GM19438 (cell line): ENCODE data around the gene METTL25B.

Experiments
- ATAC-seq: cut with Tn5 transposase; IDR thresholded peaks from one replicate; pipeline ENCODE4 v1.9.1; 2021; ENCODE audit warnings: low read depth; ENCODE audit not compliant: unreplicated experiment

The METTL25B gene

DNA sequence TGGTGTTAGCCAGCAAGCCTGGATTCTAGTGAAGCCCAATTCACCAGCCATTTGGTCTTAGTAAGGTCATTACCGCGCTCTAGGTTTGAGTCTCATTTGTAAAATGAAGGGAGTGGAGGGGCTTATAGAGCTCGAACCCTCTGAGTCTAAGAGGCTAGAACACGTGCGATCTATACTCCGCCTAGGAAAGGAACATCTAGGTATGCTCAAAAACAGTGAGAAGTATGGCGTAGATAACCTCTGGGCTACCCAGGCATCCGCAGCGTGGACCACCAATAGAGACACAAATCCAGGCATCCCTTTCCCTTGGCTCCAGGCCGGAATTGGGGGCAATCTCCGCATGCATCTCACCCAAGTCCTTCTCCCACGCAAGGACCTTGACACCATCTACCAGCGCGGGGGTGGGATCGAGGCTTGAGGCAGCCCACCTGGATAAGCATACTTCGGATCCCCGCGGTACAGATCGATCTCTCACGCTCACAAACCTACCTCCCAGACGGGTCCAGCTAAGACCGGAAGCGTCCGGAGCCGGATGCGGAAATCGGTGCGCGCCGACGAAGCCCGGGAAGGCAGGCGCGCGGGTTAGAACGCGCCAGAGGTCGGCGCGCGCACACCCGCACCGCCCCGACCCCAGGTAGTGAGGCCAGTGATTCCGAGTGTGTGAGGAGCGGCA is at the start of gene METTL25B:
TSS of gene METTL25B (plus strand) at position 544 of the 673 bp plus-strand sequence. CDS start 636 bp downstream, outside the sequence.
- peak; percentile 48 for ATAC-seq

DNA sequence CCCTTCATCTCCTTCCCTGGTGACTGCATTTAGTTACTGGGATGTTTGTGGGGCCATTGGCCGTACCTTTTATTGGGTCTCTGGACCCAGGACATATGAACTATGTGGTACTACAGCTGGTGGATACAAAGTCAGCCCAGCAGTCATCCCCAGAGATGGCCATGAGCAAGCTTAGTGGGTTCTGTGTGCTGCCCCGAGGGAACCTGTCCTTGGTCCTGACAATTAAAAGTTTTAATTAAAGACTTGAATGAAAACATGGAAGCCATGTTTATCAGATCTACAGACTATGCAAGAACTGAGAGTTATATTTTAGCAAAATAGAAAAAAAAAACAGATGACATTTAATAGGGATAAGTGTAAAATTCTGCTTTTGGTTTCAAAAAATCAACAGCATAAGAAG is 48.2 kb upstream of the METTL25B start:
- no peak for ATAC-seq

GRCh38 chr1:156681196-156681960 is 46.9 kb upstream of the METTL25B start:
- no peak for ATAC-seq

DNA sequence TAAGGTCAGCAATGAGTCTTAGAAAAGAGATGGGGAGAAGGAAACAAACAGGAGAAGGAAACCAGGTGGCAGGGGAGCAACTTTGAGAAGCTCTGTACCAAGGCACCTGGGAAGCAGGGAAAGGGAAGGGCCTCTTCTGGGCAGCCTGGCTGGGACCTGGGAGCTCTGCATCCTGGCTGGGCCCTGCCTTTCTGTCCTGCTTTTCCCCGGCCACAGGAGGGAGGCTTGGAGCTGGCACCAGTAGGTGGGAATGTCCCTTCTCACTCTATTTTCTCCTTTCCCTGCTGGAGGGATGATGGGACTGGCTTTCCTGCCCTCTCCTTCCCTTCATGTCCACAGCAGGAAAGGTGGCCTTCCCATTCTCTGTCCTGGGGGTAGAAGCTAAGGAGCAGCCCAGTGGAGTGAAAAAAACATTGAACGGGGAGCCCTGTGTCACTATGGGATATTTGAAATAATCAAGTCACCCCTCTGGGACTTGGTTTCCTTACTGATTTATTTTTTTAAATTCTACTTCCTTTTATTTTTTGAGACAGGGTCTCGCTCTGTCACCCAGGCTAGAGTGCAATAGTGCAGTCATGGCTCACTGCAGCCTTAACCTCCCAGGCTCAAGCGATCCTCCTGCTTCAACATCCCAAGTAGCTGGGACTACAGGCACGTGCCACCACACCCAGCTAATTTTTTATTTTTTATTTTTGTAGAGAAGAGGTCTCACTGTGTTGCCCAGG is 45.9 kb upstream of the METTL25B start:
- ATAC-seq, result no peak

DNA sequence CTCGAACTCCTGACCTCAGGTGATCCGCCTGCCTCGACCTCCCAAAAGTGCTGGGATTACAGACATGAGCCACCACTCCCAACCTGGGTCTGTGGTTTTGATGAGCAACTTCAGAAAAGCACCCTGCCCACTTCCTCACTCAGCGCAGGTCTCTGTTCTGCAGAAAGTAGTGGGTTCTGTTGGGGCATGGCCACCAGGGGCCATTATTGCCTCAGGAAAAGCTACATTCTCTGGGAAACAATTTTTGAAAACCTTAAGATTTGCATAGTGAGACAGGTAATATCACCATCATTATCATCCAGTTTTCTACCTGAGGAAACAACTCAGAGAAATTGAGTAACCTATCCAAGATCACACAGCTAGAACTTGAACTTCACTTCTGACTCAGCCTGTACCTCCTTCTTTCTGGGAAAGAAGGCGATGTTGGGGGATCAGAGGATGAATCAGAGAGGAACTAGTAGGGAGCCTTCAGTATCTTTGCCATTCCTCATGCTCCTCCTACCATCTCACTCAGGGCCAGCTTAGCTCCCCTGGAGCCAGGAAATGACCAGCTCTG is 44.0 kb upstream of the METTL25B start:
- no peak for ATAC-seq

- ATAC-seq, result peak; percentile 74
Measured at GRCh38 chr1:156689035-156689952, 39.0 kb upstream of the METTL25B start.

- ATAC-seq, result no peak
Measured at GRCh38 chr1:156689953-156690674, 38.2 kb upstream of the METTL25B start.

DNA sequence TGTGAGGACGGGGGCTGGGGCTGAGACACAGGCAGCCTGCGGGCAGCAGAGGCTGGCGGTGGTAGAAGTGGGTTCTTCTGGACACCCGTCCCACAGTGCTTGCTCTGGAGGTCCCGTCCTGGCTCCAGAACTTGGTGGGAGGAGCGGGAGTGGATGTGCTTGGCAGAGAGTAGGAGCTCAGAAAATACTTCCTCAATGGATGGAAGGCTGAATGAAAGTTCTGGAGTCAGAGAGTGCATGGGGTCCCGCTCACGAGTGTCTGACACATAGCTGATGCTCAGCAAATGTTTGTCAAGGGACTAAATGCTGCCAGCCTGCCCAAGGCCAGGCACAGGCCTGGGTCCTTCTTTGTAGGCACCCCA is 37.6 kb upstream of the METTL25B start:
- no peak for ATAC-seq

- ATAC-seq, result no peak
Measured at GRCh38 chr1:156691191-156691590, 37.1 kb upstream of the METTL25B start.

DNA sequence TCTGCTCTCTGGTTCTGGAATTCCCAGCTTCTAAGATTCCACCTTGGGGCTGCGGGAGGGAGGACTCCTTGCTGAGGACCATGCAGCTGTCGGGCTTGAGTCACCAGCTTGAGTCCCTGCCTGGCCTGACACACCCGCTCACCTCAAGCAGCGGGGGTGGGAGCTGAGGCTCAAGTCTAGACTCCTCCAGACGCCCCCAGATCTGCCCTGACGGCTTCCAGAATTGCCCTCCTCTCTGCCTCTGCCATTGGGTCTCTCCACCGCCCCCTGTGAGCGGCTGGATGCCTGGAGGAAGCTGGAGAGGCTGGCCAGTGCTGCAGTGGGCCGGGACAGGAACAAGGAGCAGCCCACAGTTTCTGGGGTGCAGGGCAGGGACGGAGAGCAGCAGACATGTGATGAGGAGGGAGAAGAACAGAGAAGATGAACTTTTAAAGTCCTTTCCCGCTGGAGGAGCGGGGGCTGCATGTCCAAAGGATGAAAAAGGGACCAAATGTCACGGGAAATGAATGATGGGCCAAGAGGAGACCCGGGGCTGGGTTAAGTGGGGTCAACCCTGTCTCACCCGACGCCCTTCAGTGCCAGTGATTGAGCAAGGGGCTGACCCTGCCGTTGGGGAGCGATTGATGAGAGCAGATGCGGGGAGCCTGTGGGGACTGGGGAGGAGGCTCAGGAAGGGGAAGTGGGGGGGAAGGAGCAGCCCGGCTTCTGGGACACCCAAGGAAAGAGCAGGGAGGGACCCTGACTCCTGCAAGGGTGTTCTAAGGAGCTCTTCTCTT is 36.4 kb upstream of the METTL25B start:
- no peak for ATAC-seq

GRCh38 chr1:156692441-156692924 is 35.8 kb upstream of the METTL25B start:
- no peak for ATAC-seq

DNA sequence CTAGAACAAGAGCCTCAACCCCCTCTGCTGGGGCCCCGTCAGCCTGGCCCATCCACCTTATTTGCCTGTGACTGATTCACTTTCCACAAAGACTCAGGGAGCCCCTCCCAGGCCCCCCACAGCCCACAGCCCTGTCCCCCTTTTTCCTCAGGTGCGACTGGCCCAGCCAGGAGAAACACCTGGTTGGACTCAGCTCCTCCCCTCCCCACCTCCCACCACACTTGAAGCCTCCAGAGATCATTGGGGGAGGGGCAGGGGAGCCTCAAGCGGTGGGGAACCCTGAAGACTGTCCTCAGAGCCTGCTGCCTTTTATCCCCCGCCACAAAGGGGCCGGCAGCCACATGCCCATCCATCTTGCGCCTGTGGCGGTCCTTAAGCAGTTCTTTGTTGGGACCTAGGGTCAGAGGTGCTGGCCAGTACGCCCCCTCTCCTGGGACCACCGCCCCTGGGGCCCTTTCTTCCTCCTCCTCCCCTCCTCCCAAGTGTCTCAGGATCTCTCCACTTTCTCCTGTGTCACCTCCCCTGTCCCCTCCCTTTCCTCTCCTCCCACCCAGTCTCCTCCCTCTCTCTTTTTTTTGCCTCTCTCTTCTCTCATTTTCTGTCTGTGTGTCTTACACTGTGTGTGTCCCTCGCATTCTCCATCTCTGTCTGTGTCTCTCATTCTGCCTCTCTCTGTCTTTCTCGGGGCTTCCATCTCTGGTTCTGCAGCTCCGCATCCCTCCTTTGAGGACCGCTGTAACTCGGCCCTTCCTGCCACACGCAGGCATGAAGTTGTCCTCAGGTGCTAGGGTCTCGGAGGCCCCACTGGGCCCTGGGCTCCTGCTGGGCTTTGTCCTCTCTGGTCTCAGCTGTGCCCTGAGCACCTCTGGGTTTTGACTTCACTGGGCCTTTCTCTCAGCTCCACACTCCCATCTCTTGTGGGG is 35.1 kb upstream of the METTL25B start:
- ATAC-seq, result no peak

DNA sequence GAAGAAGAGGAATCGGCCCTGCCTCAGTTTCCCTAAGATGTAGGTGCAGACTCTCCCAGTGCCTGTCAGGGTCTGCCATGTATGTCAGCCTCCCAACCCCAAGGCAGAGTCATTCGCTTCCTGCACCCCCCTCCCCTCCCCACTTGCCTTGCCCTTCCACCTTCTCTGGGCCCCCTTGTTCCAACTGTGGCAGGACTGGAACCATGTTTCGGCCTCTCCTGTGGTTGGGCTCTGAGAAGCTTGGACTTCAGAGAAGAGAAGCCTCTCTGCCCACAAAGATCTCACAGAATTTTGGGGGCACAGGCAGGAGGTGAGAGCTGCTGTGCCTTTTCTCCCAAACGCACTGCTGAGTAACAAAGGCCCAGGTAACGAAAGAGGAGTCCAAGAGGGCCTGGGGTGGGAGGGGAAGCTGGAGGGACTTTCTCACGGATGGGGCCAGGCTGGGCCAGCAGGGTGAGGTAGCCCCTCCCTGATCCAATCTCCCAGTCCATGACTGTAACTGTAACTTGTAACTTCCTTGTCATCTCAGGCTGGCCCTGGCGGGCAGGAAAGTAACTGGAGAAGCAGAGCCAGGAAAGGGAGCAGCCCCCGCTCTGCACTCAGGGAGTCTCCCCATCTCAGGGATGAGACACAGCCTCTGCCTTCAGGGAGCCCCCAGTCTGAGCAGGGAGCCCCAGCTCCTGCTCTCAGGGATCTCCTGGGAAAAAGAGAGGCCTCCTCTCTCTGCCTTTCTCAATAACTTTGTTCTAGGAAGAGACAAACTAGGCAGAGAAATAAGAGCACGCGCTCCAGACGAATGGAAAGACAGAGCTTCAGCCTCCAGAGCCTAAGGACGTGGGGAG is 34.2 kb upstream of the METTL25B start:
- ATAC-seq, result no peak

GRCh38 chr1:156694690-156694962 is 33.6 kb upstream of the METTL25B start:
- no peak for ATAC-seq

- ATAC-seq, result no peak
Measured at GRCh38 chr1:156696755-156697154, 31.5 kb upstream of the METTL25B start.

GRCh38 chr1:156697481-156697880 is 30.8 kb upstream of the METTL25B start:
- no peak for ATAC-seq

DNA sequence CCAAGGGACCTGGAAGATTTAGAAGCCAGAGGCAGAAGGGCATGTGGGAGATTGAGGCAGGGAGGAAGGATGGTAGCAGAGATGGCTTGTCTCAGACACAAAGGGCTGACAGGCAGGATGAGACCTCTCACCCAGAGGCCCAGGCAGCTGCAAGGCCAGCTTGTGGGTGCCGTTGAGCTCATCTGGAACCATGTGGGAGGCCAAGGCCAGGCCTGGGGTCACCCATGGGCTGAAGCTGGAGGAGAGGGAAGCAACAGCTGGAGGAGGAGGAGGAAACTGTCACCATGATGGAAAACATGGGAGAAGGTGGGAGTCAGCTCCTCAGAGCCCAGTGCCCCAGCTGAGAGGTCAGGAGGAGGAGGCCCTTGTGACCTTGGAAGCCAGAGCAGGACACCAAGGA is 29.3 kb upstream of the METTL25B start:
- no peak for ATAC-seq
